ENCODE data around the gene MRTFB.
A peak's percentile ranks its signal among the peaks of the same experiment; 100 is the strongest.

Gene MRTFB

DNA sequence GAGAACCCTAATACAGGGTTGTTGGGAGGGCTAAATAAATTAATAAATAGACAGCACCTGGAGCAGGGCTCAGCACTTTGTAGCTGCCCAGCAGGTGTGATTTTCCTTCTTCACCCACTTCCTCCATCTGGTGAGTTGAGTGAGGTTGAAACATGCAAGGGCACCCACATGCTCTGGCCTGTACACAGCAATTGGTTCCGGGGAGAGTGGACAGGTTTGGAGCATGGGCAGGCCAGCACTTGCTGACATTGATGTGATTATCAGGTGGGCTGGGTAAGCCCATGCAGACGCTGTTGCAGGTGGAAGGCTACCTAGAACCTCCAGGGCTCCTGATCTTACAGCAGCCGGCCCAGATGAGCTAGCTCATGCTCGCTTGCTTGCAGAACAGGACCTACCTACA is 1.3 kb upstream of the MRTFB start:
- no peak for DNase-seq

DNA sequence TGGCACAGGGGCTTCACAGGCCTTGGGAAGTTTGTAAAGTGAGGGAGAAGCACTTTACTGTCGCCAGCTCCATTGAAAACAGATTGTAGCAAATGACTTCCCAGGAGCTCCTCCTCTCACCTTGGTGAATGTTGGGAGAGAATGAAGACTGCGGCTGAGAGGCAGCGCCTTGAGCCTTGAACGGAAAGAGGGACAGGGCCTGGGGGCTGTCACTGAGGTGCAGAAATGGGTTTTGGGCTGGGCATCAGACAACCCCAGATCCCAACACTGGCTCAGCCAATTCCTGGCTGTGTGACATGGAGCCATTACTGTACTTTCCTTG is 603 bp upstream of the MRTFB start:
- no peak for DNase-seq

DNA sequence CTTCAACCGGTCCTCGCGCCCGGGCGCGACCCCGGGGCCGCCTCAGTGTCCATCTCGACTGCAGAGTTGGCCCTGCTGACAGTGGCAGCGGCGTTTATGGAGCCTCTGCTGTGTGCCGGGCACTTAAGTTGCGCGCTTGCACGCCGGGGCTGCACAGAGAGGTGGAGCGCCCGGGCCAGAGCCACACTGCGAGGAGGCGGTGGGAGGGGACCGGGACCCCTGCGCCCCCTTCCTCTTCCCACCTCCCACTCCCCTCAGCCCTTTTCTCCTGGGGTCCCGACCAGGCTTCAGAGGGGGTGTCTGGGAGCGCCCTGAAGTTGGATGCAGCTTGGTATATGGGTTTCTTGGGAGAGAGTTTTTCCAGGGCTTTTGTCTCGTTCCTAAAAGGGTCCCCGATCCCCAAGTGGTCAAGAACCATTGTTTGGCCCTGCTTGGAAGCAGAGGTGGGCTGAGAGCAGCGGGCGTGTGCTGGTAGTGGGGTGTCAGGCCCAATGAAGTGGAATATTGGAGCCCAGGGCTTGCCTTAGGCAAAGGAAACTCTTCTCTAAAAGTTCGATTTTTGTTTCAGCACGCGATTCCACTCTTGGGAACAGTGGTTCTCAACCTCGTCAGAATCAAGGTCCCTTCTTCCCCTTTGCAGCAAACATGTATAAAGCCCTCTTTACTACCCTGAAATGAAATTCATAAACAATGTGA is 605 bp downstream of the MRTFB start:
- DNase-seq, result peak; percentile 27

DNA sequence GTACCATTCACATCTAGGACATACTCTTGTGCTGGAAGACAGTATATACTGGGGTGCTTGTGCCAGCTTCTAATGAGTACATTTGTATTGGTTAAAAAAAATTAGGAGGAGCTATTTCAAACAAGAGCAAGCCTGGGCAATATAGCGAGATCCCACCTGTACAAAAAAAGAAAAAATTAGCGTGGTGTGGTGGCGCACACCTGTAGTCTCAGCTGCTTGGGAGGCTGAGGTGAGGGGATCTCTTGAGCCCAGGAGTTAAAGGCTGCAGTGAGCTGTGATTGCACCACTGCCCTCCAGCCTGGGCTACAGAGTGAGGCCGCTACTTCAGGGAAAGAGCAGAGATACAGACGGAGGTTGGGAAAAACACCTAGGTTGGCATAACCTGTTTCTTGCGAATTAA is 1.2 kb downstream of the MRTFB start:
- DNase-seq, result no peak

DNA sequence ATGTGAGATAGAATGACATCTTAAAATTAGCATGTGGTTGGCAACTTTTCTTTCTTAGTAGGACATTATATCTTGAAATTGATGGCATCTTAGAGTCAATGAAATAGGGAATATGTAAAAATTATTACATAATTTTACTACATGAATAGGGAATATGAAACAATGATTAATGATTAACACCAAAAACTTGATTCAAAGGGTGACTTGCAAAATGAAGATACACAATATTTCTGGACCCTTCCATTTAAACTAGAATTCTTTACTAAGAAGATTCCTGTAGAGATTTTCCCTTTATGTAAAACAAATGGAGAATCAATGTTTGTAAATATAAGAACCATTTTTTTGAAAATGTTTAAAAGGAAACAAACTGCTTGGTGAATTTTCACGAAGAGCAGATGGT is 3.4 kb downstream of the MRTFB start:
- DNase-seq, result no peak

DNA sequence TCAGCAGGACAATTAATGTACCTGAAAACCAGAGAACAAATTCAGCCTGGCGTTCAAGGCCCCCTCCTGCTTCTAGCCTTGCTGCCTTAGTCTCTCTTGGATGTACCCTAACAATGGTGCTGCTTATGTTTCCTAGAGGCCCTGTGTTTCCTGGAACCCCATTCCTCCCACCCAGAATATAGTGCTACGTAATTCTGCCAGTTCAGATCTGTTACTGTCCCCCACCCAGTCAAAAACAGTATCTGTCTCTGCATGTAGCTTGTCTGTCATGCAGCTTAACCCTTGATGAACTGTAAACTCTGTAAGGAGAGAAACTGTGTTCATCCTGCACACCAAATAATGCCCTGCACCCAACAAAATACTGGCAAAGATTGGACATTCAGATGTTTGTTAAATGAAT is 6.8 kb downstream of the MRTFB start:
- DNase-seq, result peak; percentile 75

DNA sequence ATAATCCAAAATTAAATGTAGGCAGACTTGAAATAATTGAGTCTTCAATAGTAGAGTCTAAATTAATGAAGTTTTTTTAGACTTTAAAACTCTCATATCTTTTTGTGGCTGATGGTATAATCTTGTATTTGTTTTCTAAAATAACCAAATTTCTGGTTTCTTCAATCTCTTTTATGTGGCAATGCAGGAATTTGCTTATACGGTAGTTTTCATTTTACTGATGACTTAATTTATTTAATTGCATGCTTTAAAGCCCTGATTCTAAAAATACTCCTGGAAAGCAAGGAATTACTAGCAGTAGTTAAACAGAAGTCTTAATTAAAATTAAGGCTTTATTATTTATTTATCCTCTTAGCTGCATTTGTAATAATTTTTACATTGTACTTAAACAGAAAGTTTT is 15.4 kb downstream of the MRTFB start:
- no peak for DNase-seq

DNA sequence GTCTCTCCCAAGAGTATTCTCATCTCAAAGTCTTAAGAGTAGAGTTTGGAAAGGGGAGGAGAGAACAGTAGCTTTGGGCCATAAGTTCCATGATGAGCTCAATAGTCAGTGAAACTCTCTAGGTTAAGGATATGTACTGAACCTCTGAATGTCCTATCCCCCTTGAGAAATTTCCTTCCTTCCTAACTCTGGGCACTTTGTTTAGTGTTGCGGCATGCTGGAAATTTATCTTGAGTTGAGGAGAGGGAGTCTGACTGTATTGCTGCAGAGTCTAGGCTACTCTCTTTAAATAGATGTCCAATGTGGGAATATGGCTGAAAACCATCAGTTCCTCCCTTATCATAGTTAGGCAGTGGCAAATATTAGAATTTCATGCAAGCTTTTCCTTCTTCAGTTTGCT is 16.1 kb downstream of the MRTFB start:
- no peak for DNase-seq

DNA sequence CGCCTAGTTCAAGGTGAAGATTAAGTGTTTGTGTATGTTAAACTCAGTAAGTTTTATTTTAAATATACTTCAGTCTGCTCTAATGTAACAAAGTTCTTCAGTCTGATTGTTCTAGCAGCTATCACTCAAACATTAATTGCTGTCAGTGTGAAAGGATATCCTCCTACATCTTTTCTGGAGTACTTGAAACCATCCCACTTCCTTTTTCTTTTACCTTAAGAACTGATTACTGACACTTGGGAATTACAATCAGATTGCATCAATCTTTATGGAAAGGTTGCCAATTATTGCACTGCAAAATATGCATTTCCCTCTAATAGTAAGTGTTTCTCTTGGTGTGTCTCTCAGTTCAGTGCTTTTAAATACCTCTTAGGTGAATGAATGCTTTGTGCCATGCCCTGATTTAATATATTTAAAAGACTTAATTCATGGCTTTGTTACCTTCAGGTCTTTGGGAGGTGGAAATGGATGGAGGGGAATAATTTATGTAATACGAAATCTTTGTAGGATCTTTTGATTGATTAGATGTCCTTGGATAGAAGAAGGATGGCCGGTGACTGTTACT is 16.6 kb downstream of the MRTFB start:
- no peak for DNase-seq

DNA sequence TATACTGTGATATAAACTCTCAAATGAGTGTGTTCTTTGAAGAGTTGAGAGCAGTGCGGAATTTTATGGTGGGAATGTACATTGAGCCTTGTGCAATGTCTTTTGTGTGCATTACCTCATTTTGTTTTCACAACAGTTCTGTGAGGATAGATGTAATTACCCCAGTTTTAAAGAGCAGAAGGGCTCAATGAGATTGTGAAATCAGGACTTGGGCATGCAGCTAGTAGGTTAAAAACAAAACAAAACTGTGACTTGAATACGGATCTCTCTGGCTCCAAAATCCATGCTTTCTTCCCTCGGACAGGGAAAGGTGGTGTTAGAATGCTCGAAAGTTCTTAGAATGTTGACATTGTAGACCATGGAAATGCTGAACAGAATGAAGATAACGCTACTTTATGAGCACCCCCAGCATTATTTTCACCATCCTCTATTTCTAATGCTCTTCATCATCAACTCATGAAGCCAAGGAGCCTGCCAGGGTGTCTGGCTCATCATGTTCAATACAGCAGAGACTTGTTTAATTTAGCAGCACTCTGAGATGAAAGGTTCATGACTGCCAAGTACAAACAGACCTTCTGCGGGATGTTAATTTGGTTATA is 17.1 kb downstream of the MRTFB start:
- DNase-seq, result no peak

DNA sequence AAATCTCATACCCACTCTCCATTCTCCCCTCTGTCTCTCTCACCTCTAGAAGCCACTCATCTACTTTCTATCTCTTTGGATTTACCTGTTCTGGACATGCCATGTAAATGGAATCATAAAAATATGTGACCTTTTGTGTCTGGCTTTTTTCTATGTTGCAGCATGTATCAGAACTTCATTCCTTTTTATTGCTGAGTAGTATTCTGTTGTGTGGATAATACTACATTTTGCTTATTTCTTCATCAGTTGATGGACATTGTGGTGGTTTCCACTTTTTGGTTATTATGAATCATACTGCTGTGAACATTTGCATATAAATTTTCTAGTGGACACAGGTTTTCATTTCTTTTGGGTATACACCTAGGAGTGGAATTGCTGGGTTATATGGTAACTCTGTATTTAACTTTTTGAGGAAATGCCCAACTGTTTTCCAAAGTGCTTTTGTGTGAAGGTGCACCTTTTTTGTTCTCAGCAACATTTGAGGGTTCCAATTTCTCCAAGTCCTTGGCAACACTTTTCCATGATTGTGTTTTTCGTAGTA is 18.2 kb downstream of the MRTFB start:
- no peak for DNase-seq

DNA sequence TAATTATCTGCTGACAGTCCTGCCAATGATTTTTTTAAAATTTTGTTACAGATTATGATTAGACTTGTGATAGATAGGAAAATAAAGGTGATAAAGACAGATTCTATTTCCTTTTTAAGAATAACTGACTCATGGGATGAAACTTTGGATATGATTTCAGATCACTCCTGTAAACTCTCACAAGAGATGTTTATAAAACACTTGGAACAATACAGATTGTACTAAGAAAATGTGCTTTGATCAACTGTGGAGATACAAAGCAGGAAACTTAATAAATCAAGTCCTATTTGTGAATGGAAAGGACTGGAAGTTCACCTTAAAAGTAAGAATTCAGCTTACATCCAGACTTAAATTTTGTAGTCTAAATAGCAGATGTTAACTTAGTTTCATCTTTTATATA is 21.4 kb downstream of the MRTFB start:
- DNase-seq, result no peak

DNA sequence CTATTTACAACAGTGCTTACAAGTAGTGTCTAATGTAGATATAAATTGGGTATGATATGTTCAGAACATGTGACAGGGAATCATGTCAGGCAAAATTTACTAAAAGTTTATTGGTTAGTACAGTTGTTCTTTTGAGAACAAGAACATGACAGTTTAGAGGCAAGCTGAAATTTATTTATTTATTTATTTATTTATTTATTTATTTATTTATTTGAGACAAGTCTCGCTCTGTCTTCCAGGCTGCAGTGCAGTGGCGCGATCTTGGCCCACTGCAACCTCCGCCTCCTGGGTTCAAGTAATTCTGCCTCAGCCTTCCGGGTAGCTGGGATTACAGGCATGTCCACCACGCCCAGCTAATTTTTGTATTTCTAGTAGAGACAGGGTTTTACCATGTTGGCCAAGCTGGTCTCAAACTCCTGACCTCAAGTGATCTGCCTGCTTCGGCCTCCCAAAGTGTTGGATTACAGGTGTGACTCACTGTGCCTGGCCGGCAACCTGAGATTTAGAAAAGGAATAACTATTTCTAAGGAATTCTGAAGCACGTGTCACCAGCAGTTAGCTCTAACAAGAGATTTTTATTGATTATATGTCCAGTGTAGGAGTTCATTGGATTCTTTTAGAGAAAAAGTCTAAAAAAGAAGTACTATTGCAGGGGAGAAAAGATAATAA is 24.9 kb downstream of the MRTFB start:
- DNase-seq, result no peak

DNA sequence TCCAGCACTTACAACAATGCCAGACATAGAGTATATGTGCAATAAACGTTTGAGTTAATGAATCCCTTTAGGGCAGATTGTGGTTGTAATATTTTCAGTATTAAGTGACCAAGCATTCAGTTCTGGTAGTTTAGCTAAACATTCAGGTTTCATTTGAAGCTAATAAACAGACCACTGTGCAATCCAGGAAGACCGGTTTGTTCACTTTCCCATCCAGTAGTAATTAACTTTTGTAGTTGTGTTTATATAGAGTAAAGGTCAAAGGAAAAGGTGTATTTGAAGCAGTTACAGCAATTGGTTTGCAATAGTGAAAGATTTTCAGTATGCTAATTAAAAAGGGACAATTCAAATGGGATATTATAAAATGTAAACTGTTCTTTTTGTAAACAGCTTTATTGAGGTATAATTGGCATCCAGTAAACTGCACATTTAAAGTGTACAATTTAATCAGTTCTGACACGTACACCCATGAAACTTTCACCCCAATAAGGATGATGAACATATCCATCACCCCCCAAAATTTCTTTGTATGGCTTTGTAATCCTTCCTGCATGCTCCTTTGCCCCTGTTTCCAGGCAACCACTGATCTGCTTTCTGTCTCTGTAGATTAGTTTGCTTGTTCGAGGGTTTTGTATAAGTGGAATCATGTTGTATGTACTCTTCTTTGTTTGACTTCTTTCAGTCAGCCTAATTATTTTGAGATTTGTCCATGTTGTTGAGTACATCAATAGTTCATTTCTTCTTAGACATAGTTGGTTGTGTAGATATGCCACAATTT is 26.3 kb downstream of the MRTFB start:
- DNase-seq, result no peak

DNA sequence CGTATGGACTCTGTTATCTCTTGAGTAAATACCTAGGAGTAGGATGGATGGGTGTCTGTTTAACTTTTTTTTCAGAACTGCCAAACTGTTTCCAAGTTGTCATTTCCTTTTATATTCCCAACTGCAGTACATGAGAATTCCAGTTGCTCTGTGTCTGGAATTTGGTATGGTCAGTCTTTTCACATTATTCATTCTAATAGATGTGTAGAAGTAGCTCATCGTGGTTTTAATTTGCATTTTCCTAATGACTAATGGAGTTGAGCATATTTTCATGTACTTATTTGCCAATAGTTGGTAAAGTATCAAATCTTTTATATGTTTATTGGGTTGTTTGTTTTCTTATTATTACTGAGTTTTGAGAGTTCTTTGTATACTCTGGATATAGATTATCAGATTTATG is 27.0 kb downstream of the MRTFB start:
- DNase-seq, result no peak

DNA sequence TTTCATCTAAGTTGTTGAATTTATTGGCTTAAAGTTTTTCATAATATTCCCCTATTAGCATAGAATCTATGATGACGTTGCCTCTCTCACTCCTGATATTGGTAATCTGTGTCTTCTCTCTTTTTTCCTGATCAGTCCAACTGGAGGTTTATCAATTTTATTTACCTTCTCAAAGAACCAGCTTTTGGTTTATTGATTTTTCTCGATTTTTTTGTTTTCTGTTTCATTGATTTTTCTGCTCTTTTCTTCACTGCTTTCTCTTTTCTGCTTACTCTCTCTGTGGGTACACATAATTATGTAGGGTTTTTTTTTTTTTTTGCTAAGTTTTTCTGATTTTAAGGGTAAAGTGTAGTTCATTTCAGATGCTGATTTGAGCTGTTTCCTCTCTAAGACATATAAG is 29.7 kb downstream of the MRTFB start:
- no peak for DNase-seq

DNA sequence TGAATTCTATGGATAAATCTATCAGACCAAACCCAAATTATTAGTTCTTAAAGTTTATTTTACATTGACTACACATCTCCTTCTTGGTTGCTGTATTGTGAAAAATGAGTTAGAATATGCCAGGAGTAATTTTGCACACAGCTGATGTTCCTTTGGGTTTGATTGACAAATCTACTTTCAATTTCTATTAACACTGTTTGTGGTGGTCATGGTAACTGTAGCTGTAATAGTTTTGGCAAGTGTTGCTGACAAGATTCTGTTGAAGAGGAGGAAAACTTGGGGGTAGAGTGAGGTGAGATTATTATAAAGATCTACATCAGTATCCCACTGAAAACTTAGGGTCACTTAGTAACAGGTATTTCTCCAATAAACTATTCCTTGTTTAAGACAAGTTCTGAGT is 30.3 kb downstream of the MRTFB start:
- no peak for DNase-seq

DNA sequence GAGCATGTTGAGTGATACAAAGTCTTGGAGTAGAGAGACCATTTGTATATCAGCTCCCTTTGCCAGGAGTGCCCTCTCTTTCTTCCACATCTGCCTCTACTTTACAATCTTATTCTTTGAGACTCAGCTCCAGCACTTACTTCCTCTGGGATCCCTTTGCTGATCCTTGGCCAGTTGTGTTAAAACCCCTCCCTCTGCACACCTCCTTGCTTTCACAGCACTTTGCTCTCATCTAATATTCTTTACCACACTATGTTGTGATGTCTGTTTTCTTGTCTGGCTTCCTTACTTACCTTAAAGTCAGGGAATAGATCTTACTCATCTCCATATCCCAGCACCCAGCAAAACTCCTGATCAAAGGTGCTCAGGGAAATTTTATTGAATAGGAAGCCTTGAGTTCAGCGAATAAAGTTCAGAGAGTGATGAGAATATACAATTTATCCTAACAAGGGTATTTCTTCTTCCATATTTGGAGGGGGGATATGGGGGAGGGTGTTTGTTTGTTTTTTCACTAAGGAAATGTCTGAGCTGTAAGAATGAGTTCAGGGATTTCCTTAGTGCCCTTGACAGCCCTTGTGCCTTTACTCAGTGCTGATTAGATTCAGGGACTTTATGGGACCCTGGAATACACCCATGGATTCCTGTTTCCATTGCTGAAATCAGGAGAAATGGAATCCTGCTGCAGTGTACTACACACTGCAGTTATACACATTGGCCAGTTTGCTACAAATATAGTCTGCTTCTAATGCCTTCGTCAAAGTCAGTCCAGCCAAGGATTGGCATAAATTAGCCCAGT is 32.0 kb downstream of the MRTFB start:
- DNase-seq, result no peak

DNA sequence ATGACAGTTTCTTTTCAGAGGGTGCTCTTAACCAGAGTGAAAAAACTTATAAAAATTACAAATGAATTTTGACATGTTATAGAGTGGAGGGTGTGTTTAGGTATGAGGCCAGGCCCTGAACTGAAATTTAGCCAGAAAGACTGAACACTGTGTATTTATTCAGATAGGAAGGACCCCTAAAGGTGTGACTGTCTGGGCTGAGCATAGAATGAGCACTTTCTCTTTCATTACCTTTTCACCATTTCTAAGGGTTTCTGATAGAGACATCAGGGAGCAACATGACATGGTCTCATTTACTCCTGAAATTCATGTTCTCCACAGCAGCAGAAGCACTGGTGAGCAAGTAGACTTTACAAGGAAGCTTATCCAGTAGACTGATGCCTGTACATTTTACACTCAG is 32.9 kb downstream of the MRTFB start:
- no peak for DNase-seq

DNA sequence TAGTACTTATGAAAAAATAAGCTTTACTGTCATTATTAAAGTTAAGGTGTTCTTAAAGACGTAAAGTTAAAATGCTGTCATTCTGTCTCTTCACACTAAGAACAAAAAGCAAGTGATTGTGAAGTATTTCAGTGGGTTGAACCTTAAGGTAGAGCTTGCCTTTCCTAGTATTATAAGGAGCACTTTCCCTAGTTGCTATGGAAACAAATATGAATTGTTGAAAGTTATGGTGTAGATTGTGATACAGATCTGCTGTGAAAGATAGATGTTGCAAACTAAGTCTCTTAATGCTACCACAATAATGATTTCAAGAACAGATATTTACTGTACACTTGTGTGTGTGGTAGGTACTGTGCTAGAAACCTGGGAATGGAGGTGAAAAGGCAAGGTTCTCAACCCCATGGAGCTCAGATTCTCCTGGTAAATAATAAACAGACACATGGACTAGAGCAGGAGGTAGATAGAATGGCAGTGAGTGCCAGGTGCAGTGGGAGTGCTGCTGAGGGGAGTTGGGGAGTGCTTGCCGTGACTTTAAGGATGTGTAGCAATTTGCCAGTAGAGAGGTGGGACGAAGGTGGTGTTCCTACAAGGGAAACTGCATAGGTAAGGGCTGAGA is 34.7 kb downstream of the MRTFB start:
- no peak for DNase-seq

DNA sequence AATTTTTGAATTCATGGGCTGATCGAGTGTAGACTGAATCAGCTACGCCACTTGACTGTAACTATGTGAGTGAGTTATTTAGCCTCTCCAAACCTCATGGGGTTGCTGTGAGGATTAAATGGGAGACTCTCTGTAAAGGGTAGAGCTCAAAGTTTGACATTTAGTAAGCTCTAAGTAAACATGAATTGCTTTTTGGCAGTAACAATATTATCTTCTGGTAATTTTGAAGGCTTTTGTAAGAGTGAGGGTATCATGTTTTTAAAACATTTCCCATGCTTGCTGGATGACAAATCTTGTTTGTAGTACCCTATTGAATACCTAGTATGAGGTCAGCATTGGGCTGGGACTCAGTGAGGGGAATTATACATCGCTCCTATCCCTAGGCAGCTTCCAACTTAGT is 35.3 kb downstream of the MRTFB start:
- no peak for DNase-seq

DNA sequence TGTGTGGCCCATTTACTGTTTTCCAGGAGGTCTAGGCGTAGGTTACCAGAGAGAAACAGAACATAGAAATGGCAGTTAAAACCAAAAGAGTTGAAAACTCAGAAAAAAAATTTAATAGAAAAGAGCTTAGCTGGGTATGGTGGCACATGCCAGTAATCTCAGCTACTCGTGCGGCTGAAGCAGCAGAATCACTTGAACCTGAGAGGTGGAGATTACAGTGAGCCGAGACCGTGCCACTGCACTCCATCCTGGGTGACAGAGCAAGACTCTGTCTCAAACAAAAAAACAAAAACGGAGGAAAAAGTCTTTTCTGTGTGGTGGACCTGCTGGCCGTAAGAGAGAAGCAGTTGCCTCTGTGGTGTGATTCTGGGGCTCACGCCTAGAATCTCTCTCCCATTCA is 35.8 kb downstream of the MRTFB start:
- no peak for DNase-seq
